BE2C (cell line): ENCODE results near the gene TIMM23. TPM values are rescaled to one million over a fixed set of nuclear protein-coding genes. Genes with fewer than 3 reads are reported as not detected.
"Not testable (repeated sequence)": the region's sequence is repeated elsewhere in the genome, so short reads cannot be mapped to it uniquely, and the experiment has no call there.

Experiments used
- DNase-seq: peaks from one replicate; pipeline ENCODE4 v3.0.0-alpha.2; 2020
- H3K27me3 ChIP-seq: fragments of 250-450 bp; sonication (Bioruptor Pico); 2 replicates; pipeline ENCODE4 v1.5.1; 2020; ENCODE audit warnings: mild to moderate bottlenecking
- H3K36me3 ChIP-seq: fragments of 250-450 bp; sonication (Bioruptor Pico); 2 replicates; pipeline ENCODE4 v1.5.1; 2020; ENCODE audit warnings: mild to moderate bottlenecking
- H3K4me1 ChIP-seq: fragments of 250-450 bp; sonication (Bioruptor Pico); 2 replicates; pipeline ENCODE4 v1.5.1; 2020
- H3K4me3 ChIP-seq: 2 replicates; pipeline ENCODE4 v1.5.1; 2011; ENCODE audit warnings: low read depth, low read length
- H3K9me3 ChIP-seq: fragments of 250-450 bp; sonication (Bioruptor Pico); 2 replicates; pipeline ENCODE4 v1.5.1; 2020
- CTCF ChIP-seq: IDR thresholded peaks from 2 replicates; pipeline ENCODE4 v1.5.1; 2012; ENCODE audit warnings: mild to moderate bottlenecking, low read depth, low read length
- polyA plus RNA-seq: library from polyadenylated mRNA; unstranded; fragments of >200 nt; gene quantifications from one replicate; pipeline ENCODE4 v1.2.1, GENCODE V29; 2012; ENCODE audit warnings: low read depth, missing spikeins; ENCODE audit not compliant: insufficient read length, insufficient read depth

Gene TIMM23, protein sequence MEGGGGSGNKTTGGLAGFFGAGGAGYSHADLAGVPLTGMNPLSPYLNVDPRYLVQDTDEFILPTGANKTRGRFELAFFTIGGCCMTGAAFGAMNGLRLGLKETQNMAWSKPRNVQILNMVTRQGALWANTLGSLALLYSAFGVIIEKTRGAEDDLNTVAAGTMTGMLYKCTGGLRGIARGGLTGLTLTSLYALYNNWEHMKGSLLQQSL
- 124 TPM for polyA plus RNA-seq

GRCh38 chr10:45972106-45972812 is at the start of gene TIMM23:
TSS of gene TIMM23 (plus strand) at chr10:45972489. CDS start at chr10:45972625, 136 bp downstream.
- not testable (repeated sequence) for H3K27me3 ChIP-seq, H3K4me1 ChIP-seq, H3K9me3 ChIP-seq, H3K36me3 ChIP-seq
- peak within 1 kb of the TSS; percentile 80 for H3K4me3 ChIP-seq
- DNase-seq, result peak; percentile 85

GRCh38 chr10:45926790-45927189 is 45.5 kb upstream of the TIMM23 start:
- not testable (repeated sequence) for H3K4me3 ChIP-seq, H3K36me3 ChIP-seq, DNase-seq, H3K9me3 ChIP-seq, H3K4me1 ChIP-seq, H3K27me3 ChIP-seq

GRCh38 chr10:45931305-45931704 is 41.0 kb upstream of the TIMM23 start:
- not testable (repeated sequence) for H3K4me3 ChIP-seq, H3K36me3 ChIP-seq, DNase-seq

GRCh38 chr10:45934788-45935187 is 37.5 kb upstream of the TIMM23 start:
- DNase-seq, H3K36me3 ChIP-seq, H3K4me3 ChIP-seq, H3K27me3 ChIP-seq, H3K9me3 ChIP-seq, H3K4me1 ChIP-seq: not testable (repeated sequence)

More at GRCh38 chr10:45931305-45931704, 41.0 kb upstream of the TIMM23 start:
- H3K9me3 ChIP-seq, H3K4me1 ChIP-seq, H3K27me3 ChIP-seq: not testable (repeated sequence)

DNA sequence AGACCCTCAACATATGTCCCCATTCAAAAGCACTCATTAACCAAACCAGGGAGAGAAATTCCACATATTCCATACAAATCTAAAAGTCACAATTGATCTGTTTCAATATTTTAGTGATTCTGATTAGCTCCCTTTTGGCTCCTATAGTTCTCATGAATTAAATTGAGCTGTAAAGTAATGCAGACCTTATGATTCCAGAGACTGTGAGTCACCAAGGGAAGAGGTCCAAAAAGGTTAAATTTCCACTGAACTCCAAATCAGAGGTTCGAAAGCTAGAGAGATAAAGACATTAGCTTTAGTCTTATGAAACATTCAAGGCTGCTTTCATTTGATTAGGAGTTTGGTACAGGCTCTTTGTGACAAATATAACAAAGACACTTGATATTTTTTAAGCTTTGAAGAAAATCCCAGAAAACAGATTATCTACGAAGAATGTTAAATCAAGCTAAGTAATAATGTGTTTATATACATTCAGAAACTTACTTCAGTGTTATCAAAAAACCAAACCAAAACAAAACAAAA is 33.1 kb upstream of the TIMM23 start:
- H3K4me1 ChIP-seq, H3K4me3 ChIP-seq, DNase-seq, H3K27me3 ChIP-seq, H3K9me3 ChIP-seq, H3K36me3 ChIP-seq: not testable (repeated sequence)

- not testable (repeated sequence) for H3K27me3 ChIP-seq, H3K9me3 ChIP-seq, DNase-seq, H3K36me3 ChIP-seq, H3K4me1 ChIP-seq, H3K4me3 ChIP-seq
Measured at GRCh38 chr10:45941196-45941595, 31.1 kb upstream of the TIMM23 start.

- H3K4me3 ChIP-seq, DNase-seq, H3K4me1 ChIP-seq, H3K36me3 ChIP-seq, H3K9me3 ChIP-seq, H3K27me3 ChIP-seq: not testable (repeated sequence)
Measured at GRCh38 chr10:45945476-45945875, 26.8 kb upstream of the TIMM23 start.

GRCh38 chr10:45947363-45947762 is 24.9 kb upstream of the TIMM23 start:
- DNase-seq, H3K27me3 ChIP-seq, H3K4me1 ChIP-seq, H3K4me3 ChIP-seq, H3K9me3 ChIP-seq, H3K36me3 ChIP-seq: not testable (repeated sequence)
- peak; percentile 13; the same call in 1 of the 2 replicates for TF ChIP-seq CTCF

DNA sequence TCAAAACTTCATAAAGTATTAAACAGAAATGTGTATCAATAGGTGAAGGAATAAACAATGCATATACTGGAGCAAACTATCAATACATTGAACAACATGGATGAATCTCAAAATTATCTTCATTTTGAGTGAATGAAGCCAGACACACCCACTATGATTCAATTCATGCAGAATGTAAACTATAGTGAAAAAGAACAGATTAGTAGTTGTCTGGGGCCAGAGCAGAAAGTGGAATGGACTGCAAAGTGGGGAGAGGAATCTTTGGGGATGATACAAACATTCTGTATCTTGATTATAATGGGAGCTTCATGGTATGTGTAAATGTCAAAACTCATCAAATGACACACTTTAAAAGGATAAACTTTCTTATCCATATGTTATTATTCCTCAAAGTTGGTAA is 23.5 kb upstream of the TIMM23 start:
- H3K36me3 ChIP-seq, H3K4me1 ChIP-seq, H3K4me3 ChIP-seq, H3K9me3 ChIP-seq, DNase-seq, H3K27me3 ChIP-seq: not testable (repeated sequence)

DNA sequence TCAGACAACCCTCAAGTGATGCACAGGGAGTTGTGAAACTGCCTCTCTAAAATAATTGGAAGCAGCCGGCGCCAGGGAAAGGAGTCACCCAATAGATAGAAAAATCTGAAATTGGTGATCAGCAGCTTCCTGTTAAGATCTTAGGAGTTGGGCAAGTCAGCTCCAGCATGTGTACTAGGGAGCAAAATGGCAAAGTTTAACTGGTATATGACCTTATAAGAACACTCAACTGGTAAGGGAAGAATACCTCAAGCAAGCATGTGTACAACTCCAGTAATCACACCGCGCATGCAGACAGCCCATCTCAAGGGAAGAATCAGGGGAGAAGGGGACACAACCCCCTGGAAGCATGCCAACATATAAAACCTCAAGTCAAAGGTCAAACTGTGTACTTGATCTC is 17.9 kb upstream of the TIMM23 start:
- H3K9me3 ChIP-seq, H3K4me3 ChIP-seq, DNase-seq, H3K36me3 ChIP-seq, H3K4me1 ChIP-seq, H3K27me3 ChIP-seq: not testable (repeated sequence)

DNA sequence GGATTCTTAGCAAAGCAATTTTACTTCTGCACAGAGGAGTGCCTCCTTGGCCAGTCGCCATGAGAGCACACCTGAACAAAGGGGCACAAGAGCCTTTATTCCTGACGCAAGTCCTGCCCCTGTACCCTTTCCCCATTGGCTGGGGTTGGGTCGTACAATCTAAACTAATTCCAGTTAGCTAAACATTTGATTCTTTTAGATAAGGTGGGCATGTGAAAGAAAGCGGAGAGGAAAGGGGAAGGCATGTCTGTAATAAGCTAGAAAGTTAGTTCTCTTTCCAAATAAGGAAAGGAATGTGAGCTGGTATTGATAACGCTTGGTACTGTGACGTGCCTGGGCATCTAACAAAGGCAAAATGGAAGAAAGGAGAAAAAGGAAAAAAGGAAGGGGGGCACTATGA is 15.7 kb upstream of the TIMM23 start:
- H3K9me3 ChIP-seq, H3K4me3 ChIP-seq, H3K4me1 ChIP-seq, DNase-seq, H3K27me3 ChIP-seq, H3K36me3 ChIP-seq: not testable (repeated sequence)

- H3K27me3 ChIP-seq, H3K36me3 ChIP-seq, H3K4me3 ChIP-seq, H3K9me3 ChIP-seq, H3K4me1 ChIP-seq, DNase-seq: not testable (repeated sequence)
Measured at GRCh38 chr10:45957928-45958327, 14.4 kb upstream of the TIMM23 start.

GRCh38 chr10:45962686-45963452 is 9.4 kb upstream of the TIMM23 start:
- not testable (repeated sequence) for H3K4me3 ChIP-seq, H3K9me3 ChIP-seq, H3K27me3 ChIP-seq, H3K36me3 ChIP-seq, H3K4me1 ChIP-seq, DNase-seq

DNA sequence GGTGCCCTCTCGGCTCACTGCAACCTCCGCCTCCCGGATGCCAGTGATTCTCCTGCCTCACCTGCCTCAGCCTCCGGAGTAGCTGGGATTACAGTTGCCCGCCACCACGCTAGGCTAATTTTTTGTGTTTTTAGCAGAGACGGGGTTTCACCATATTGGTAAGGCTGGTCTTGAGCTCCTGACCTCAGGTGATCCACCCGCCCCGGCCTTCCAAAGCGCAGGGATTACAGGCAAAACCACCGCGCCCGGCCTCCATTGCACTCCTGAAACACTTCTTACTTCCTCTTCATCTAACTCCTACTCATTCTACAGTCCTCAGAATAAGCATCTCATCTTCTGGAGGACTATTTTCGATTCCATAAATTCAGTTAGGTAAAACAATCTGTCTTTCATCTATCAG is 1.3 kb upstream of the TIMM23 start:
- DNase-seq, result not testable (repeated sequence)
- peak overlapping the region; percentile 80 for H3K4me3 ChIP-seq

DNA sequence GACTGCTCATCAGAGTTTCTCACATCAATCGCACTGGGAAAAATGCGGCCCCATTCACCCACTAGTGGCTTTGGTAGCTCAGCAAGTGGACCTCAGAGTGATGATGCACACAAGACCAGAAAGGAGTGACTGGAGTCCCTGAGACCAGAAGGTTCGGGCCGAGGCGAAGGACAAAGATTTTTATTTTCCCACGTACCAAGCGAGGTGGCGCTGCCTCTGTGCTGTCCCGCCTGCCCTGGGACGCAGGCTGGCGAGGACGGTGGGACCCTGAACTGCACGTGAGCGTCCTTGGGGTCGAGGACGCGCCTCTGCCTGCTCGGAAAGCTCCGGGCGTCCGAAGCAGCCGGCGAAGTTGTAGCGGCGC is 565 bp upstream of the TIMM23 start:
- DNase-seq, H3K36me3 ChIP-seq, H3K27me3 ChIP-seq, H3K4me1 ChIP-seq, H3K9me3 ChIP-seq: not testable (repeated sequence)
- H3K4me3 ChIP-seq, result peak overlapping the region; percentile 80

More for the DNA sequence above, 1.3 kb upstream of the TIMM23 start:
- H3K27me3 ChIP-seq, H3K9me3 ChIP-seq, H3K36me3 ChIP-seq, H3K4me1 ChIP-seq: not testable (repeated sequence)
